Renal cortical epithelial cell (primary cell): ENCODE results near the gene RPP14. TPM values are rescaled to one million over a fixed set of nuclear protein-coding genes. Genes with fewer than 3 reads are reported as not detected.

ENCODE experiments used
- DNase-seq: peaks from one replicate; pipeline ENCODE4 v3.0.0-alpha.2; 2011; ENCODE audit warnings: low read depth
- total RNA-seq: library from RNA; depleted of rRNA; stranded (reverse); fragments of >200 nt; gene quantifications from 2 replicates; pipeline ENCODE4 v1.2.3, GENCODE V29; 2014

The RPP14 gene
- total RNA-seq, 1 donor from 2014 or later, result 14.5 TPM

- DNase-seq, result peak; percentile 10
Measured at GRCh38 chr3:58291671-58292338, 14.2 kb upstream of the RPP14 start.

GRCh38 chr3:58292866-58293265 is 13.2 kb upstream of the RPP14 start:
- DNase-seq, result no peak

- DNase-seq, result no peak
Measured at GRCh38 chr3:58293516-58293915, 12.5 kb upstream of the RPP14 start.

- DNase-seq, result no peak
Measured at GRCh38 chr3:58296269-58296668, 9.8 kb upstream of the RPP14 start.

- DNase-seq, result no peak
Measured at GRCh38 chr3:58296843-58297242, 9.2 kb upstream of the RPP14 start.

- no peak for DNase-seq
Measured at GRCh38 chr3:58298190-58298589, 7.9 kb upstream of the RPP14 start.

GRCh38 chr3:58299075-58299474 is 7.0 kb upstream of the RPP14 start:
- DNase-seq, result no peak

- DNase-seq, result peak; percentile 67
Measured at GRCh38 chr3:58299839-58300516, 6.1 kb upstream of the RPP14 start.

- DNase-seq, result peak; percentile 82
Measured at GRCh38 chr3:58307639-58308215, 1.7 kb downstream of the RPP14 start.

- no peak for DNase-seq
Measured at GRCh38 chr3:58308728-58309127, 2.7 kb downstream of the RPP14 start.

- DNase-seq, result no peak
Measured at GRCh38 chr3:58317811-58318210, 11.8 kb downstream of the RPP14 start.

- DNase-seq, result no peak
Measured at GRCh38 chr3:58321791-58322190, 15.7 kb downstream of the RPP14 start.

- no peak for DNase-seq
Measured at GRCh38 chr3:58322793-58323192, 16.7 kb downstream of the RPP14 start.

GRCh38 chr3:58323529-58324390 is 17.7 kb downstream of the RPP14 start:
- no peak for DNase-seq

GRCh38 chr3:58324391-58325390 is 18.6 kb downstream of the RPP14 start:
- peak; percentile 30 for DNase-seq

- DNase-seq, result peak; percentile 54
Measured at GRCh38 chr3:58325525-58325992, 19.5 kb downstream of the RPP14 start.

- no peak for DNase-seq
Measured at GRCh38 chr3:58326267-58326900, 20.3 kb downstream of the RPP14 start.

- DNase-seq, result no peak
Measured at GRCh38 chr3:58329150-58329921, 23.3 kb downstream of the RPP14 start.

- DNase-seq, result no peak
Measured at GRCh38 chr3:58329922-58330413, 23.9 kb downstream of the RPP14 start.
